GM12878 (cell line): ENCODE data around the gene WDR64. TPM values are rescaled to one million over a fixed set of nuclear protein-coding genes. Genes with fewer than 3 reads are reported as not detected.

Experiments
- ATAC-seq: fragments of 200-7000 bp; cut with Tn5 transposase; 3 replicates; pipeline ENCODE4 v1.9.1; 2020; ENCODE audit warnings: mild to moderate bottlenecking, moderate library complexity
- BruUV-seq: library from RNA; stranded (reverse); fragments of 400-500 nt; replicated peaks from 2 replicates; lab custom pipeline; 2021; lab: Mats Ljungman, UMichigan
- CTCF ChIA-PET: fragments of 300-600 bp; sonication (Branson Sonifier 250); formaldehyde crosslinking; extraction: SDS; loops from one replicate; lab custom pipeline; 2021; ENCODE audit warnings: inconsistent platforms; lab: Yijun Ruan, JAX
- POLR2A ChIA-PET: fragments of 350-600 bp; formaldehyde crosslinking; extraction: SDS; loops from one replicate; lab custom pipeline; 2021; ENCODE audit warnings: inconsistent platforms; lab: Charles Lee
- RAD21 ChIA-PET: fragments of 300-600 bp; sonication (Branson Sonifier 250); formaldehyde crosslinking; loops from one replicate; lab custom pipeline; 2023; ENCODE audit warnings: antibody characterized with exemption; ENCODE audit not compliant: unreplicated experiment; lab: Charles Lee
- SMC1A ChIA-PET: fragments of 300-600 bp; sonication (Branson Sonifier 250); formaldehyde crosslinking; loops from one replicate; lab custom pipeline; 2023; ENCODE audit not compliant: unreplicated experiment, uncharacterized antibody; lab: Charles Lee
- DNase-seq: peaks from one replicate; pipeline ENCODE4 v3.0.0-alpha.2; 2011; ENCODE audit warnings: low read depth, low spot score
- FAIRE-seq: peaks from 3 replicates; lab custom pipeline; 2011; peaks lifted over from hg19 to GRCh38; lab: Jason Lieb, UNC
- H2AFZ ChIP-seq: 2 replicates; pipeline ENCODE4 v1.6.0; 2011; ENCODE audit warnings: low read depth, low read length, control low read depth; ENCODE audit not compliant: control insufficient read depth
- H3K27ac ChIP-seq: 2 replicates; pipeline ENCODE4 v1.5.1; 2011; ENCODE audit warnings: control low read depth; ENCODE audit not compliant: control insufficient read depth, insufficient read depth
- H3K27me3 ChIP-seq, 2 experiments: replicated peaks in 1 of 2; 2 replicates each; pipeline versions ENCODE4 v1.6.0 to v1.6.1; 2011; ENCODE audit warnings: low read length in 1 of 2; ENCODE audit not compliant: control insufficient read depth in 2 of 2, insufficient read depth in 2 of 2
- H3K36me3 ChIP-seq, 2 experiments: 2 replicates each; pipeline ENCODE4 v1.5.1; 2011; ENCODE audit warnings: low read length in 1 of 2; ENCODE audit not compliant: control insufficient read depth in 2 of 2, insufficient read depth in 2 of 2
- H3K4me1 ChIP-seq: 2 replicates; pipeline ENCODE4 v1.6.1; 2011; ENCODE audit warnings: mild to moderate bottlenecking, low read length, moderate library complexity, mixed read lengths; ENCODE audit not compliant: control insufficient read depth, insufficient read depth
- H3K4me2 ChIP-seq: 2 replicates; pipeline ENCODE4 v1.6.0; 2011; ENCODE audit warnings: control low read depth; ENCODE audit not compliant: control insufficient read depth, insufficient read depth
- H3K4me3 ChIP-seq: fragments of 200-600 bp; sonication (generic); 2 replicates; pipeline ENCODE4 v1.5.1; 2016
- H3K79me2 ChIP-seq: 2 replicates; pipeline ENCODE4 v1.6.0; 2011; ENCODE audit warnings: low read length; ENCODE audit not compliant: control insufficient read depth, insufficient read depth
- H3K9ac ChIP-seq: 2 replicates; pipeline ENCODE4 v1.8.0; 2011; ENCODE audit warnings: low read length, control low read depth, mixed read lengths; ENCODE audit not compliant: control insufficient read depth, insufficient read depth
- H3K9me3 ChIP-seq: replicated peaks from 3 replicates; pipeline ENCODE4 v1.5.1; 2011; ENCODE audit warnings: mild to moderate bottlenecking, low read length; ENCODE audit not compliant: control insufficient read depth, insufficient read depth
- H4K20me1 ChIP-seq: 2 replicates; pipeline ENCODE4 v1.6.0; 2011; ENCODE audit not compliant: control insufficient read depth, insufficient read depth
- CBFB ChIP-seq: IDR thresholded peaks from 2 replicates; pipeline ENCODE4 v1.6.1; 2016; ENCODE audit warnings: antibody characterized with exemption, low read depth
- CUX1 ChIP-seq: IDR thresholded peaks from 2 replicates; pipeline ENCODE4 v1.6.1; 2012; ENCODE audit warnings: improper control_type of control experiment, low read depth, low read length; ENCODE audit not compliant: insufficient replicate concordance
- IKZF1 ChIP-seq: fragments of 450-650 bp; conservative IDR thresholded peaks from 2 replicates; pipeline ENCODE4 v1.6.1; 2017; ENCODE audit warnings: antibody characterized with exemption, mild to moderate bottlenecking
- JUNB ChIP-seq: IDR thresholded peaks from 2 replicates; pipeline ENCODE4 v1.6.1; 2016; ENCODE audit warnings: antibody characterized with exemption, mild to moderate bottlenecking
- NFYA ChIP-seq: IDR thresholded peaks from 2 replicates; pipeline ENCODE4 v1.6.1; 2011; ENCODE audit warnings: low read depth, mild to moderate bottlenecking, low read length, improper control_type of control experiment, borderline replicate concordance
- SMARCA5 ChIP-seq: fragments of 450-650 bp; IDR thresholded peaks from 2 replicates; pipeline ENCODE4 v1.6.1; 2017; ENCODE audit warnings: mild to moderate bottlenecking
- ZNF687 ChIP-seq: fragments of 450-650 bp; IDR thresholded peaks from 2 replicates; pipeline ENCODE4 v1.6.1; 2017; ENCODE audit warnings: mild to moderate bottlenecking, moderate library complexity
- in situ Hi-C: fragments of 300-500 bp; cut with MboI; formaldehyde crosslinking; loops from 9 replicates; pipeline ENCODE4 v1.14.3; 2018; ENCODE audit warnings: mixed read lengths
- intact Hi-C: fragments of 100-400 bp; cut with micrococcal nuclease; formaldehyde crosslinking; loops from one replicate; pipeline ENCODE4 v1.14.2; 2022; ENCODE audit not compliant: unreplicated experiment
- polyA plus RNA-seq, 11 experiments: library from polyadenylated mRNA; depleted of rRNA in 4 of 11; unstranded in 6 of 11; stranded (reverse) in 5 of 11; fragments of >200 nt; fragmentation: Nextera tagmentation in 4 of 11; fragmentation: Illumina TruSeq in 1 of 11; extraction: Ambion mirVana in 4 of 11; extraction: Trizol in 1 of 11; gene quantifications; 1 replicate in 1 of 11; 2 replicates in 10 of 11; pipeline versions ENCODE4 v1.2.1 to v1.2.3, GENCODE V29; 2011 to 2016; ENCODE audit warnings: inconsistent platforms in 2 of 11, missing spikeins in 2 of 11, low read depth in 1 of 11
- total RNA-seq, 4 experiments: library from RNA; depleted of rRNA in 3 of 4; stranded (reverse); fragments of >200 nt in 3 of 4; fragmentation: Illumina TruSeq in 1 of 4; extraction: Trizol in 1 of 4; gene quantifications; 2 replicates each; pipeline versions ENCODE4 v1.2.1 to v1.2.3, GENCODE V29; 2013 to 2021

The WDR64 gene
- total and polyA plus RNA-seq, 10 of the 15 experiments (the other 5 are each of a cell fraction or from before 2014, with no cell fraction given): 0.01 TPM; not detected in 9

GRCh38 chr1:241607497-241607896, 44.6 kb upstream of the WDR64 start:
- CTCF ChIA-PET: interaction anchor here (1.4 kb wide), 1 partner anchor 13 kb away, joined by 3 read pairs; no protein-coding TSS in a partner anchor

More at GRCh38 chr1:241607497-241607896, 44.6 kb upstream of the WDR64 start:
- H3K9ac ChIP-seq: no peak overlapping the region
- no peak overlapping the region for H3K27ac ChIP-seq
- no peaks in the 10 kb centered on the region for H3K36me3 ChIP-seq
- H3K79me2 ChIP-seq: no peaks in the 10 kb centered on the region
- FAIRE-seq: no peak
- no TSS peak for BruUV-seq
- no peak overlapping the region for H2AFZ ChIP-seq
- no peaks in the 10 kb centered on the region for H4K20me1 ChIP-seq
- H3K27me3 ChIP-seq: no peaks in the 10 kb centered on the region
- in situ Hi-C loops: no loop called here
- RAD21 ChIA-PET: no interaction called here
- H3K4me1 ChIP-seq: peaks cover 5% of the 10 kb centered on the region; the same call in 1 of the 2 replicates
- no peak overlapping the region for H3K4me3 ChIP-seq
- H3K4me2 ChIP-seq: no peak overlapping the region
- DNase-seq: no peak
- intact Hi-C loops: no loop called here
- POLR2A ChIA-PET: no interaction called here
- ATAC-seq: no peak
- H3K9me3 ChIP-seq: no peaks in the 10 kb centered on the region
- no peak for TF ChIP-seq CUX1
- TF ChIP-seq SMARCA5: no peak
- TF ChIP-seq CBFB: no peak
- TF ChIP-seq ZNF687: no peak
- TF ChIP-seq IKZF1: no peak
- TF ChIP-seq NFYA: no peak
- no peak for TF ChIP-seq JUNB
- SMC1A ChIA-PET: interaction anchor here (0.6 kb wide), 1 partner anchor 58 kb away, joined by 3 read pairs; no protein-coding TSS in a partner anchor
